GOT3 (cell line): ENCODE results near the gene TFPI2.

Source experiments
- DNase-seq: peaks from one replicate; lab custom pipeline; 2025; ENCODE audit warnings: mixed read lengths; lab: John Stamatoyannopoulos, UW

TFPI2 gene

GRCh38 chr7:93855797-93856196, 34.8 kb downstream of the TFPI2 start:
- DNase-seq = no peak

GRCh38 chr7:93854480-93854879, 36.1 kb downstream of the TFPI2 start:
- DNase-seq = no peak

DNA sequence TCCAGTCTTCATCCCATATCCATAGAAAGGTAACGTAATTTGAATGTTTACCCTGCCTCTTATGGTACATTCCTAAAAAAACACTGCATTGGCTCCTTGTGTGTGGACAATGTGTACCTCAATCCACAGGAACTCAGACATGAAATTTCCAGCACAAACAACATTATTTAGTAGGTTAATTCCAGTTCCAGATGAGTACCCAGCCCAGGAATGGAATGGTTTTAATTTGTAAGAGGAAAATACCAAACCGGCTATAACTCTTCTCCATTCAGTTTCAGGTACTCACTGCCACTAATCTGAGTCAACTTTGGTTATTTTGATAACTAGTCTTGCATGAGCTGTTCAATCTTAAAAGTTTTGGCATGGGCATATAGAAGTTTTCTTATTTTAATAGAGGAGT, 39.0 kb downstream of the TFPI2 start:
- DNase-seq = no peak

DNA sequence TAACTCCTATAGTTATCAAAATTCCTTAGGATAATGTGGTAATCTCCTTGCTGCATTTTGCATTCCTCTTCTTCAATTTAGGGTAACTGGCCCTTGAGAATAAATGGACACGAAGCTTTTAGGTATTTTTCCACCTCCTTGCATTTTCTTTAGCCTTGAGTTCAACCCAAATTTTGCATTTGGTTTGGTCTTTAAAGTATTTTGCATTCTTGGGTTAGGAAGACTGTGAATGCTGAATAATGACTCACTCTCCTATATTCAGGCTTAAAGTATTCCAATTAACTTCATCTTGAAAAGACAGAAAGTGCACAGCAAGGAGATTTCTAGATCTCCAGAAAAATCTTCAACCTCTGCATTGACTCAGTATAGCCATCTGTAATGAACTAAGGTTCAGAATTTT, 47.3 kb downstream of the TFPI2 start:
- DNase-seq = no peak

DNA sequence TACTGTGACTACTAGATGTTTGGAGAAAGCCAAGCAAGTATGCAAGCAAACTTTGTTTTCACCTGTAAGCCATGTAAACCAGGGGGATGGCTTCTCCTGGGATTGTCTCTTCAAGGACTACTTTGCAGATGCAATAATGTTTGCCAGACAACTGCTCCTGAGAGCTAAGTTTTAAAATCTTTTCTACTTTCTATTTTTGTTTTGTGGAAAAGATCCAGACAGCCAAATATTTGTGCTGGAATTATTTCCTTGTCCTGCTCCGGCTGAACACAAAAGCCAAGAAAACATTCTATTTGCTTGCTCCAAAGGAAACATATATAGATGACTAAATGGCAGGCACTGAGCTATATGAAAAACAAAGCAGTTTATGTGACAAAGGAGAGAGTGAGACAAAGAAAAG, 51.6 kb downstream of the TFPI2 start:
- no peak for DNase-seq

GRCh38 chr7:93837245-93837644, 53.3 kb downstream of the TFPI2 start:
- no peak for DNase-seq

- DNase-seq = no peak
These were observed 54.4 kb downstream of the TFPI2 start for GRCh38 chr7:93836116-93836515.

- no peak for DNase-seq
These were observed 54.9 kb downstream of the TFPI2 start for GRCh38 chr7:93835702-93836101.
